ENCODE results near the gene JOSD2.
"Not testable (repeated sequence)": the region's sequence is repeated elsewhere in the genome, so short reads cannot be mapped to it uniquely, and the experiment has no call there.

JOSD2 gene

DNA sequence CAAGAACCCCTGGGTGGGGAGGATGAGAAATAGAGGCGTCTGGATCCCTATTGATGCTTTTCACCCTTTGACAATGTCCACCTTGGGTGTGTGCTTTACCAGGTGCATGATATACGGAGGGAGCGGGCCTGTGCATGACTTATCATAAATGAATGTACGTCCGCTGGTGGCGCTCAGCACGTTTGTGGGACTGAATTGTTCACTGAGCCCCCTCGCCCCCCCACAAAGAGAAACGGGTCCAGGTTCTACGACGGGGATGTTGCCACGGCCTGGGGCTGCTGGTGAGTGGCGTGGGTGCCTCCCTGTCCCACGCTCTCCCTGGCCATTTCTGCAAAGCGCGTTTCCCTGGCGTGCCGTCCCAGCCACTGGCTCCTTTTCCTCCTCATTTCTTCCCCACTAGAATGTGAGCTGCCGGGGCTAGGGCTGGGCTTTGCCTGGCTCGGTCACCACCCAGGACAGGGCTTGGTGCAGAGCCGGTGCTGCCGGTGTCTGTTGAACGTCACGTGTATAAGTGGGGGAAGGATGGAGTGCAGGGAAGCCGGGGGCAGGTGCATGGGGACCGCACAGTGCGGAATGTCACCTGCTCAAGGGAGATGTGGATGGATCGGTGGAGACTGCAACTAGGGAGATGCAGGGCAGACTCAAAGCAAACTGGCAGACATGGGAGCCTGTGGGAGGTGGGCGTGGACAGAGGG is 35.7 kb upstream of the JOSD2 start:
- no peak for DNase-seq

DNA sequence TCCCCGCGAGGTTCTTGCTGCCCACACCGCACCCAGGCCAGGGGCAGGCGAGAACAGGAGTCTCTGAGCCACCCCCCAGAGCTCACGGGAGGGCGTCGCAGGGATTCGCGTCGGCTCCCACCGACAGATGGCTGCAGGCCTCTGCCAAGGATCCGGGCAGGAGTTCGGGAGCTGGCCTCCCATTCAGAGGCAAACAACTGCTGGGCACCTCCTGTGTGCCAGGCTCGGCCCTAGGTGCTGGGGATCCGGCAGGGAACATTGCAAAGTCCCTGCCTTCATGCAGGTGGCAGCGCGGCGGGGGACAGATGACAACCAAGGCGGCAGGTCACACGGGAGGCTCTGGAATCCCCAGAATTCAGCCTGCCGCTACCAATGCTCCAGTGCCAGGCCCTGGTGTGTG is 32.0 kb upstream of the JOSD2 start:
- no peak for DNase-seq

DNA sequence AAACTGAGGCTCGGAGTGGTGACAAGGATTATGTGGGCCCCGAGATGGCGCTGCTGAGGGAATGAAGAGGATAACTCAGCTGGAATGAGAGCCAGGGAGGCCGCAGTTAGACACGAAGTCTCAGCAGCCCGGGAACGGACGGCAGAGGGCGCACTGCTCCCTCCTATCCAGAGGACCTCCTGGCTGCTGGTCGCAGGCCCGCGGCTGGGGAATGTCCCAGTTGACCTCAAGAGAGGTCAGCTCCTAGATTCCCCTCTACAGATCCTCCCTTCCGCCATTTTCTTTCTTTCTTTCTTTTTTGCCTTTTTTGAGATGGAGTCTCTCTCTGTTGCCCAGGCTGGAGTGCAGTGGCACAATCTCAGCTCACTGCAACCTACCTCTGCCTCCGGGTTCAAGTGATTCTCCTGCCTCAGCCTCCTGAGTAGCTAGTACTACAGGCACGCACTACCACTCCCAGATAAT is 26.8 kb upstream of the JOSD2 start:
- peak; percentile 24 for DNase-seq

DNA sequence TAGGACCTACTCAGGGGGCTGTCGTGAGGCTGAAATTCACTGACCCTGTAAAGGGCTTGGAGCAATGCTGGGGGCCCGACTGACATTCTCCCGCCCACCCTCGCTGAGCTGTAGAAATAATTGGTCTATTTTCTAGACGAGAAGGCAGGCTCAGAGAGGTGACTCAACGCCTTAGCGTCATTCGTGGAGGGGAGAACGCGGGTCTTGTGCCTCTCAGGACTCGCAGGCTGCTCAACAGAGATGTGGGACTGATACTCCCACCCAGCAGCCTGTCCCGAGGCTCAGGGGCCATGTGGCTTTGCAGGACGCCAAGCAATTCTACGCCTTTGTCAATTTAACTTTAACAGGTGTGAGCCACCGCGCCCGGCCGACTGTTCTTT is 26.3 kb upstream of the JOSD2 start:
- no peak for DNase-seq

DNA sequence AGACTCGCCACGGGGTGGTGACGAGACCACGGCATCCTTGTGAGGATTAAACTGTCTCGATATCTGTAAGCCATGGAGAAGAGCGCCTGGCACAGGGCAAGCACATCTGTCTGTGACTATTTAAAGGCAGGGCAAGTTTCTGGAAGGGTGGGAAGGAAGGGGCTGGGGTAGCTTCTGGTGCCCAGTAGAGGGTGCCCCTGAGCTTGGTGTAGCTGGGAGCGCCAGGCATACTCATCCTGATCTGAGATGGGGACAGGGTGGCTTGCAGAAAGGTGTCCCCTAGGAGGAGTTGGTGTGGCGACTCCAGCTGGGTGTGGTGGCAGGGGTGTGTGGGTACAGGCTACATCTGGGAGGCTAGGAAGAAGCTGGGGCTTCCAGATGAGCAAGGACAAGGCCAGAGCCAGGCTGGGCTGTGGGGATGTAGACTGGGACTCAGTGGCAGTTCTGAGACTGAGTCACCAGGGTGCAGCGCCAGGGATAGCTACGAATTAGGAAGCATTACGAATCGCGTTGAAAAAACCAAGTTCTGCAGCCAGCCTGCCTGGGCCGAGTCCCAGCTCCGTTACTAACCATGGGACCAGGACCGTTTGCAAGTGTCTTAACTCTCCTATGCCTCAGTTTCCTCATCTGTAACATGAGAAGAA is 25.8 kb upstream of the JOSD2 start:
- no peak for DNase-seq

DNA sequence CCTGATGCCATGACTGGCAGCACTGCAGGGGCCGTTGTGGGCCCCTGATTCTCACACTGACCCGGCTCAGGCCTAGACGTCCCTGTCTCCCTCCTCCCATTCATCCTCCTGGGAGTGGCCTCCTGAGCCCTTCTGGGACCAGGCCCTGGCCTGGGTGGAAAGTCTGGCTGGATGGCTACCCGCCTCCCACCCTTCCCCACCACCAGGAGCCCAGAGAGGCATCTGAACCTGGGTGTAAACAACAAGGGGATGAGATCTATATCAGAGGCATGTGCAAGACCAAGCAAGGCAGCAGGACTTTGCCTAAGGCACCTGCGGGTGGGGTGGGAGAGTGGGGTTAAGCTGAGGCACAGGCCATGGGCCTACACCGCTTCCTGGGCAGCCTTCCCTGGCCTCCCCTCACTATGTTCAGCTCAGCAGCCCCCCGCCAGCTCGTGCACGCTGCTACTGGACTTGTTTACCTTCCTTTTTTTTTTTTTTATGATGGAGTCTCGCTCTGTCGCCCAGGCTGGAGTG is 24.7 kb upstream of the JOSD2 start:
- DNase-seq, result no peak

DNA sequence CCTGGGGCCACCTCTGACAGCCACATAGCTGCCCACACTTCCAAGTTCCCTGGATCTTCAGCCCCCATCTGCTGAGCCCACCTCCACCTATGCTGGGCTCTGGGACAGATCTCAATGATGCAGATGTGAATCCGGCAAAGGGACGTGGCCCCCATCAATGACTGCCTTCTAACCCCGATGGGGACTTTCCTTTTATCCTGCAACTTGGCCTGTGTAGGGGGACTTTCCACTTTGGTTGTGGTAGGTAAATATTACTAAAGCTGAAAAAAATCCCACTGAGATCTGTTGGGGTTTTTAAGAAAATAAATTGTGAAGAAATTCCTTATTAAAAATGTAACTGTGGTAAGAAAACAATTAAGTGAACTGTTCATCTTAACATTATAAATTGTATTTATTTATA is 23.5 kb upstream of the JOSD2 start:
- no peak for DNase-seq

DNA sequence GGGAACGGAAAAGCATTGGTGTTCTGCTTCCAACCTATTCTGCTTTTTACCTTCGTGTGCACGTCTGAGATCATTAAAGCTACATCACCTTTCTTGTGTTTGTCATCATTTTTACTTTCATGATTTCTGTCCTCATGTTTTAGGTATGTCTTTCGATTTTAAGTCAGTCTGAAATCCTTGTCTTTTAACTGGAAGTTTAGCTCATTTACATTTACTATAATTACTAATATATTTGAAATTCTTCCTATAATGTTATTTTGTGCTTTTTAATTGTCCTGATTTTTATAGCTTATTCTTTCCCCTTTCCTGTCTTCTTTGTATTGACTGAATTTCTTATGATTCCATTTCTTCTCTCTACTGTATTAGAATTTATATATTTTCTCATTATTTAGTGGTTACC is 22.0 kb upstream of the JOSD2 start:
- no peak for DNase-seq

DNA sequence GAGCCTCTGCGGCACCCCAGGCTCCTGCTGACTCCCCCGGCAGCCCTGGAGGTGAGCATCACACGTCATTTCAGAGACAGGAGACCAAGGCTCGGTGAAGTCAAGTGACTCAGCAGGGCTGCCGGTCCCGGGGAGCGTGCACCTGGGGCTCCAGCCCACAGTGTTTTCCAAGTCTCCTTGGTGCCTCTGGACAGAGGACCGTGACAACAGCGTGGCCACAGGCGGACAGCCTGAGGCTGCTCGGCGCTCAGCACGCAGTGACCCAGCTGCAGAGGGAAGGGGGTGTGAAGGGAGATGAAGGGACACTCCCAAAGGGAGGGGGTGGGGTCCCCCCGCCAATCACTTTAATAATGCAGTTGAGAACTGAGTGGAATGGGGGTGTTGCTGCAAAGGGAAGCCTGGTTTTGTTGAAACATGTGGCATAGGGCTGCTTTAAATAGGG is 20.2 kb upstream of the JOSD2 start:
- DNase-seq, result no peak

DNA sequence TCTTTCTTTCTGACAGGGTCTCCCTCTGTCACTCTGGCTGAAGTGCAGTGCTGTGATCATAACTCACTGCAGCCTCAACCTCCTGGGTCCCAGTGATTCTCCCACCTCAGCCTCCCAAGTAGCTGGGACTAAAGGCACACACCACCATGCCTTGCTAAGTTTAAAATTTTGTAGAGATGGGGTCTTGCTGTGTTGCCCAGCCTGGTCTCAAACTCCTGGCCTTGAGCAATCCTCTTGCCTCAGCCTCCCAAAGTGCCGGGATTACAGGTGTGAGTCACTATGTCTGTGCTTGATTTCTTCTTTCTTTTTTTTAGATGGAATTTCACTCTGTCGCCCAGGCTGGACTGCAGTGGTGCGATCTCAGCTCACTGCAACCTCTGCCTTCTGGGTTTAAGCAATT is 17.1 kb upstream of the JOSD2 start:
- DNase-seq, result not testable (repeated sequence)

DNA sequence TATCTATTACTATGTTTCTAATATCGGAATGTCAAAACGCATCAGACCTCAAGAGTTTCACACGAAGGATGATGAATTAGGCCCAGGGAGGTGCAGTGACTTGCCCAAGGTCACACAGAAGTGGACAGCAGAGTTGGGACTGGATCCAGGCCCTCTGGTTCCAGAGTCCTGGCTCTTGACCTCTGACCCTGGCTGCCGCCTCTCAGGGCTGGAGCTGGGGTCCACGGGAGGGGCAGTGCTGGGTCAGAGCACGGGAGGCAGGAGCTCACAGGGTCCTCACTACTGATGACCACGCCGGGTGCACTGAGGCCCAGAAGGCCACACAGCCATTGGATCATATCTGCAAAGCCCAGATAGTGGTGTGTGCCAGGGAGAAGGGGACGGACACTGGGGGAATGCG is 11.9 kb upstream of the JOSD2 start:
- no peak for DNase-seq

DNA sequence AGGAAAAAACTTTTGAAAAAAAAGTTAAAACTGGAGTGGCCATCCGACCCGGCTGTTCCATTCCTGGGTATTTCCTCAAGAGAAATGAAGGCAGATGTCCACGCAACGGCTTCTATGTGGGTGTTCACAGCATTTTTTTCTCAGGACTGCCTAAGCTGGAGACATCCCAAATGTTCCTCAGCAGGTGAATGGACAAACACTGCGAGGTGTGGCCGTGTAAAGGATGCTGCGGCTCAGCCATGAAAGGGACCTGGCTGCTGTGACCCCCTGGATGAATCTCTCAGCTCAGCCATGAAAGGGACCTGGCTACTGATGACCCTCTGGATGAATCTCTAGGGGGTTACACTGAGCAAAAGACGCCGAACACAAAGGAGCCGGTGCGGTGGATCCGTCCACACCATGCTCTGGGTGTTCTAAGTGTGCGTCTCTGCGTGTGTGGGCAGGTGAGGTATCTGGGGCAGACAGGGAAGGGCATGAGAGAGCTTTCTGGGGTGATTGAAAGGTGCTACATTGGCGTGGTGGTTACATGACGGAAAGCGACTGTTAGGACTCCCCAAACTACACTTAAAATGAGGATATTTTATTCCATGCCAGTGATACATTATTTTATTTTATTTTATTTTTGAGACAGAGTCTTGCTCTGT is 10.0 kb upstream of the JOSD2 start:
- no peak for DNase-seq

DNA sequence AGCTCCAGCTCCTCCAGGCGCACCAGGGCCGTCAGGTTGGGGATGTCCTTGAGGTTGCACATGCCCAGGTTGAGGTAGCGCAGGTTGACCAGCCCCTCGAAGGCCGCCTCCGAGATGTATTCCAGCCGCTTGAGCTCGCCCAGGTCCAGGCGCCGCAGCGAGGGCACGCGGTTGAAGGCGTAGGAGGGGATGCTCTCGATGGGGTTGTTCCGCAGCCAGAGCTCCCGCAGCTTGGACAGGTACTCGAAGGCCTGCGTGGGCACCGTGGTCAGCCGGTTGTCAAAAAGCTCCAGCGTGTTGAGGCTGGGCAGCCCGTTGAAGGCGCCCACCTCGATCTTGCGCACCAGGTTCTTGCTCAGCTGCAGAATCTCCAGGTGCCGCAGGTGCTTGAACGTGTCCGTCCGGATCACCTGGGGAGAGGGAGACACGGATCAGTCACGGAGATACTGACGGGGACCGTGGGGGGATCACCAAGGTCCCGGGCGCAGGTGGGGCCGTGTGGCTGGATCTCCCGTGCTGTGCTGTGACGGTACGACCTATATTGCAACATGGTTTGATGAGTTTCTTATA is 8.1 kb upstream of the JOSD2 start:
- DNase-seq, result no peak

DNA sequence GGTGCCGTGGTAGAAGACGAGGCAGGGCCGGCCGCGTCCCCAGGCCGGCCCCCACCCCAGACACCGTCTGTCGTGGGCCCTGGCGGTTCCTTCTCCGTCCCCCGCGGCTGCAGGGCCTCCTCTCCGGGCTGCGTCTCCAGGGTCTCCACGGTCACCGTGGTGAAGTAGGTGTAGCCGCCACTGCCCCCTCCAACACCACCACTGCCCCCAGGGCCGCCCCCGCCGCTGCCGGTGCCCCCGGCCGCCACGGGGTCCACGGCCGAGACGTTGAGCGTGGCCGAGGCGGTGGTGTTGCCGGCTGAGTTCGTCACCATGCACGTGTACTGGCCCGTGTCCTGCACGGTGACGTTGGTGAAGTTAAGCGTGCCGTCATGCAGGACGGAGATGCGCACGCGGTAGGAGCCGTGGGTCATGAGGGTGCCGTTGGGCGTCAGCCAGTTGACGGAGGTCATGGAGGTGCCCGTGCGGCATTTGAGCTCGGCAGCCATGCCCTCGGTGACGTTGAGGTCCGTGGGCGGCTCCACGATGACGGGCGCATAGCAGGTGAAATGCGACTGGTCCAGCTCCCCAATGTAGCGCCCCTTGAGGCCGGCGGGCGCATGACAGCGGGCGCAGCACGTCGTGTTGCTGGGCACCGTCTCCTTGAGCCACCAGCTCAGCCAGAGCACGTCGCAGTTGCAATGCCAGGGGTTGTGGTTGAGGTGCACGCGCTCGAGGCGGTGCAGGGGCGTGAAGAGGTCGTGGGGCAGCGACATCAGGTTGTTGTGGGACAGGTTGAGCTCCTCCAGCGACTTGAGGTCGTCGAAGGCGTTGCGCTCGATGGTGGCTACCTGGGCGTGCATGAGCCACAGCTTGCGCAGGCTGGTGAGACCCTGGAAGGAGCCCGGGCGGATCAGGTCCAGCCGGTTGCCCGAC is 7.4 kb upstream of the JOSD2 start:
- DNase-seq, result no peak

DNA sequence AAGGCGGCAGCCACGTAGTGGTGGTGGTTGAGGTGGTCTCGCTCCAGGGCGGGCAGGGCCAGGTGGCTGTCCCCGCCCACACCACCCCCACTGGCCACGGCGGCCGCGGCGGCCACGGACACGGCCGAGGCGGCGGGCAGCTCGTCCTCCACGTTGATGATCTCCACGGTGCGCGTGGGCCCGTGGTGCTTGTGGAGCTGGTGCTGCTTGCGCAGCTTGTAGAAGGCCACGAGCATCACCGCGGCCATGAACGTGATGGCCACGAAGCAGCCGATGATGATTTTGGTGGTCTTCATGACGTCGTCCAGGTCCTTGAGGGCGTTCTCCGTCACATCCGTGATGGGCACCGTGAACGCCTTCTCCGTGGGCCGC is 6.7 kb upstream of the JOSD2 start:
- no peak for DNase-seq

DNA sequence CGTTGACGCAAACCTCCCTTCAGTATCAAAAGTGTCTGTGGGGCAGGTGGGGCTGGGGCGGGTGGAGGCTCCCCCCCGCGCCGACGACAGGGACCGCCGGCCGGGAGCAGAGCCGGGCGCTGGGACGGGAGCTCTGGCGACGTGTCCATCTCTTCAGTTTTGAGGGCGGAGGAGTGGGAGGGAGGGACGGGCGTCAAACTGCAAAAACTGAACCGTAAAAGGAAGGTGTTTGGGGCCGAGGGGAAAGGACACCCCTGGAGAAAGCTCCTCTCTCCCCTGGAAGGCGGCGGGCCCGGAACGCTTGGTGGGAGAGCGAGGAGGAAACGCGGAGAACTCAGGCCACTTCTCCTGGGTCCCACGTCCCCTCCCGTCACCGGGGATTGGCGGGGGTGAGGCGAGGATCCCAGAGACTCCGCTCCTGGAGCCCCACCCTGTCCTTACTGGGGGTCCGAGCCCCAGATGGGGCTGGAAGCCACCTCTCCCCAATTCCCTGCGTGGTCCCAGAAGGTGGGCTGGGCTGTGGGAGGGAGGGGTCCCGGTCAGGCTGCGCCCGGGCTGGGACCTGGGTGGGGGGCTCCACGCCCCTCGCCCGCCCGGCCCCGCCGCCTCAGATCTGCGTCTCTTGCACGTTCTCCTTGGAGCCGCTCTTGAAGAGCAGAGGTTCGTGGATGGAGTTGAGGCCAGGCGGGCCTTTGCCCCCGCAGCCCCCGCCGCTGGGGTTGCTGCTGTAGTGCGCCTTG is 6.1 kb upstream of the JOSD2 start:
- DNase-seq, result no peak

DNA sequence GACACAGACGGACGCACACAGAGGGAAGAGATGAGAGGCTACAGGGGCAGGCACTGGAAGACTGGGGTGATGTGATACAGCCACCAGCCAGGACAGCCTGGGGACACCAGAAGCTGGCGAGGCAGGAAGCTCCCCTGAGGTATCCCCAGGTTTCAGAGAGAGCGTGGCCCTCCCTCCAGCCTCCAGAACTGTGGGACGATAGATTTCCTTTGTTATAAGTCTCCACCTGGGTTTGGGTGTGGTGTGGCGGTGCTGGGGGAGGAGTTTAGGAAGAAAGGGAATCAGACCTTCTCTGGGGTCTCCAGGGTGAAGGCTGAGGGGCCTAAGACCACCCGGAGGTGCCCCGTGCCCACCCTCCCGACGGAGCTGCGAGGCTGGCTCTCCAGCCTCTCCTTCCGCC is 5.5 kb upstream of the JOSD2 start:
- no peak for DNase-seq

DNA sequence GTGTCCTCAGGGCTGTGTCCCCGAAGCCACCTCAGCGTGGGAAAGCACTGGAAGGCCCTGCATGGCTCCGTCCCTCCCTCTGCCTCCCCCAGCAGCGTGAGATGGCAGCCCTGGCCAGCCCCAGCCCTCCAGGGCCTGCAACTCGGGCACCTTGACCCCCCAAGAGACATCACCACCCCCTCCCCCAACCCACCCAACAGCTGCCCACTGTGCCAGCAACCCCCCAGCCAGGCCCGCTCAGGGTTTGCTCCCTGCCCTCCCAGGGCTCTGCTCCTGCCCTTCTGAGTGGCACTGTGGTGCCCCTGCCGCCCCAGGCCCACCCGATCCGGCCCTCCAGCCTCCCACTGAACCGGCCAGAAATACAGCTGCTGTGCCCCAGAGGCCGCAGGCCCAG is 4.2 kb upstream of the JOSD2 start:
- DNase-seq, result no peak

DNA sequence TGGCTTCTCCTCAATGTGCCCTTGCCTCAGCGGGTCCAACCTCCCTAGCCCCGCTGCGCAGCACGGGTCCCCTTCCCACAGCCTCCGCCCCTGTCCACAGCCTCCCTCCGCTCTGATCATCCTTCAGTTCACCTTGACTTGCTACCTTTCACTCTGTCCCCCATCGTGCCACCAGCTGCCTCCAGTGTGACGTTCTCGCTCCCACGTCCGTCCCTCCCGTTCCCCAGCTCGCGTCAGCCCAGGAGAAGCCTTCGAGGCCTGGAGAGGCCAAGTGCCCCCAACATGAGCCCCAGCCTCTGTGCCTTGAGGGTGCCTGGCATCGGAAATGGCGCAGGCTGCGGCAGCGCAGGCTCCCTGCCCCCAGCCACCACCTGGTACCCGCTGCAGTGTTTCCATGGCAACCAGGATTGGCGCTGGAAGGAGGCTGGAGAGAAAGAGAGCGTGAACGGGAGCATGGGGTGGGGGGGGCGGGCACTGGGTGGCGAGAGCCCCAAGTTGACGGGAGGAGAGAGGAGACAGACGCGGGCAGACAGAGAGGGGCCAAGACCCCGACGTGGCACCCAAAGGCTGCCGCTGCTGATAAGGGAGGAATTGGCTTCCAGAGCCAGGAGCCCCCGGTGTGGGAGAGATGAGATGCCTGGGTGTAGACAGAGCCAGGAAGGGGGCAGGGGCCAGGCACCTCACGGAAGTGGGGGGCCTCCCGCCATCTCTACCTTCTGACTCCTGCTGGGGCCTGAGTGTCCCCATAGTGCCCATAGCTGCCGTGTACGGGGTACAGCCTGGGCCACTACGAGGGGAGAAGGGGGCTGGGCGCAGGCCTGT is 3.6 kb upstream of the JOSD2 start:
- no peak for DNase-seq

DNA sequence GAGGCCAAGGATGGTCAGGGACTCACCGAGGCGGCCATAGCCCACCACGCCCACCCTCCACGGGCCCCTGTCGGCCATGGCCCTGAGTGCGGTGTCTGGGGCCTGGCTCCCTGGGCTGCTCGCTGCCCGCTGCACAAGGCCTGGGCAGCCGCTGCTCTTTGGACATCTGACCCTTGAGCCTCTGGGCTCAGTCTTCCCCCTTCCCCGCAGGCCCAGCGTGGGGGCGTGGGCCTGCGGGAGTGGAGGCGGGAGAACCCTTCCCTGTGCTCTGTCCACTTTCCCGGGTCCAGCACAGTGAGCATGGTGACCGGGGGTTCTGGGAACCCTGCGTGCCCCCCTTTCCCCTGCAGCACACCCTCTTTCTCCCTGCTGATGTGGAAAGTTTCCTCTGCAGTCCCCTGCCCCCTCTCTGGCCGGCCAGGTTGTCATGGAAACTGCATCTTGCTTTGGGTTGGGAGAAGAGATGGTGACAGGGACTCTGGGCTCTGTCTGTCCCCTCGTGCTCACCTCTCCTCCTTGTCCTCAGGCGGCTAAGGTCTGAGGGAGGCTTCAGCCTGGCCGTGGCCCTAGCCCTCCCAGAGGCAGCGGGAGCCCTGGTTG is 2.9 kb upstream of the JOSD2 start, which contains the start of gene ASPDH:
ASPDH (minus strand) TSS at position 168 of the 600 bp plus-strand sequence; CDS start at position 78, 90 bp downstream.
- no peak for DNase-seq

Data from NCI-H1048 (cell line).